ENCODE measurements around the gene IZUMO1.

IZUMO1 gene

DNA sequence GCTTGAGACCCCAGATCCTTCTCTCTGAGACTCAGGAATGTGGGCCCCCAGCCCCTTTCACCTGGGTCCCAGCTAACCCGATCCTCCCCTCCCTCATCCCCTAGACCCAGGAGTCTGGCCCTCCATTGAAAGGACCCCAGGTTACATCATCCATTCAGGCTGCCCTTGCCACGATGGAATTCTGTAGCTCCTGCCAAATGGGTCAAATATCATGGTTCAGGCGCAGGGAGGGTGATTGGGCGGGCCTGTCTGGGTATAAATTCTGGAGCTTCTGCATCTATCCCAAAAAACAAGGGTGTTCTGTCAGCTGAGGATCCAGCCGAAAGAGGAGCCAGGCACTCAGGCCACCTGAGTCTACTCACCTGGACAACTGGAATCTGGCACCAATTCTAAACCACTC, 9.1 kb upstream of the IZUMO1 start:
- H3K27ac ChIP-seq = no peak overlapping the region
- TF ChIP-seq, protein P1, sequence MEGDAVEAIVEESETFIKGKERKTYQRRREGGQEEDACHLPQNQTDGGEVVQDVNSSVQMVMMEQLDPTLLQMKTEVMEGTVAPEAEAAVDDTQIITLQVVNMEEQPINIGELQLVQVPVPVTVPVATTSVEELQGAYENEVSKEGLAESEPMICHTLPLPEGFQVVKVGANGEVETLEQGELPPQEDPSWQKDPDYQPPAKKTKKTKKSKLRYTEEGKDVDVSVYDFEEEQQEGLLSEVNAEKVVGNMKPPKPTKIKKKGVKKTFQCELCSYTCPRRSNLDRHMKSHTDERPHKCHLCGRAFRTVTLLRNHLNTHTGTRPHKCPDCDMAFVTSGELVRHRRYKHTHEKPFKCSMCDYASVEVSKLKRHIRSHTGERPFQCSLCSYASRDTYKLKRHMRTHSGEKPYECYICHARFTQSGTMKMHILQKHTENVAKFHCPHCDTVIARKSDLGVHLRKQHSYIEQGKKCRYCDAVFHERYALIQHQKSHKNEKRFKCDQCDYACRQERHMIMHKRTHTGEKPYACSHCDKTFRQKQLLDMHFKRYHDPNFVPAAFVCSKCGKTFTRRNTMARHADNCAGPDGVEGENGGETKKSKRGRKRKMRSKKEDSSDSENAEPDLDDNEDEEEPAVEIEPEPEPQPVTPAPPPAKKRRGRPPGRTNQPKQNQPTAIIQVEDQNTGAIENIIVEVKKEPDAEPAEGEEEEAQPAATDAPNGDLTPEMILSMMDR (conservative IDR thresholded peaks at IDR 0.05) = no peak

DNA sequence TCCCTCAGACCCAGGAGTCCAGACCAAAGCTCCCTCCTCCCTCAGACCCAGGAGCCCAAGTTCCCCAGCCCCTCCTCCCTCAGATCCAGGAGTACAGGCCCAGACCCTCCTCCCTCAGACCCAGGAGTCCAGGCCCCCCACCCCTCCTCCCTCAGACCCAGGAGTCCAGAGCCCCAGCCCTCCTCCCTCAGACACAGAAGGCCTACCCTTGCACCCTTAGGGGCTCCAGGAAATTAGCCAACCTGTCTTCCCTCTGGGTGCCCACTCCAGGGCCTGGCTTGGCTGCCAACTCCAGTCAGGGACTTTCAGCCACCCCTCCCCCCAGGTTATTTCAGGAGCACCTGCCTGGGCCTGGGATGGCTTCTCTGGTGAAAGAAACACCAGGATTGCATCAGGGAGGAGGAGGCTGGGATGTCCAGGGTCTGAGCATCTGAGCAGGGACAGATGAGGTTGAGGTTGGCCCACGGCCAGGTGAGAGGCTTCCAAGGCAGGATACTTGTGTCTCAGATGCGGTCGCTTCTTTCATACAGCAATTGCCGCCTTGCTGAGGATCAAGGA, 8.5 kb upstream of the IZUMO1 start, which contains the start of gene FGF21:
TSS of gene FGF21 (plus strand) at position 441 of the 558 bp plus-strand sequence. CDS start 713 bp downstream, outside the sequence.
- TF ChIP-seq, protein P1 (conservative IDR thresholded peaks at IDR 0.05) = no peak
- no peak within 1 kb of the TSS for H3K27ac ChIP-seq

DNA sequence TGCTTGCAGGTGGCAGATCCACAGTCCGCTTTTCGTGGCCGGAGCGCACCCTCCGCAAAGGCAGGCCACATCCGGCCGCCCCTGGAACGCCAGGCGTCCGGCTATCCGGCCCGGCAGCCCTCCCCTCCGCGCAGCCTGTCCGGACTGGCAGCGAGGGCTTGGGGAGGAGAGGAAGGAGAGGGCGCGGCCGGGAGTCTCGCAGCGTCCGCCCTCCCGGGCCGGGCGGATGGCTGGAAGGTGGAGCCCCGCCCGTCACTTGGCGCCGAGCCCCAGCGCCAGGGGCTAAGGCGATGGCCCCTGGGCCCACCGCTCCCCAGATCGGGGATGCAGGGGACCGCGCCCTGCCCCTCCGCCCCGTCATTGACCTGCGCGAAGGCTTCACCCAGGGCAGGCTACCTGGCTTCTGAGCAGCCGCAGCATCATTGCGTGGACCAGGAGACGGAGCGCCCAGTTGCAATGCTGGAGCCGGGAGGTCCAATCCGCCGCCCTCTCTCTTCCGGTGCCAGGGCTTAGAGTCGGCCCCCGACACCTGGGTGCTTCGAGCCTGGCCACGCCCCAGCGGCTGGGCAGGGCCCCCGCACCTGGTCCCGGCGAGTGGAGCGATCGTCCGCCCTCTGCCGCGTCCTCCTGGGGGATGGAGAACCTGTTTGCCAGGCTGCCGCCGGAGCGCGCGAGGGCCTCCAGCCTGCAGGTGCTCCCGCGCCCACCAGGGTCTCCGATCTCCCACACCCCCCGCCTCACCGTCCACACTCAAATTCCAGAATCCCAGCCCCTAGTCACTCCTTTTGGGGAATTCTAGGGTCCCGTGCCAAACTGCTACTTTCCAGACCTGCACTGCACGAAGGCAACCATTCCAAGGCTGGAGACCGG, 6.0 kb upstream of the IZUMO1 start, which contains the start of gene FUT1:
TSS of gene FUT1 (minus strand) at position 146 of the 870 bp plus-strand sequence. CDS start 1,360 bp downstream, outside the sequence.
- TF ChIP-seq, protein P1 (conservative IDR thresholded peaks at IDR 0.05) = peak; percentile 60
- peak within 1 kb of the TSS; percentile 93 for H3K27ac ChIP-seq

DNA sequence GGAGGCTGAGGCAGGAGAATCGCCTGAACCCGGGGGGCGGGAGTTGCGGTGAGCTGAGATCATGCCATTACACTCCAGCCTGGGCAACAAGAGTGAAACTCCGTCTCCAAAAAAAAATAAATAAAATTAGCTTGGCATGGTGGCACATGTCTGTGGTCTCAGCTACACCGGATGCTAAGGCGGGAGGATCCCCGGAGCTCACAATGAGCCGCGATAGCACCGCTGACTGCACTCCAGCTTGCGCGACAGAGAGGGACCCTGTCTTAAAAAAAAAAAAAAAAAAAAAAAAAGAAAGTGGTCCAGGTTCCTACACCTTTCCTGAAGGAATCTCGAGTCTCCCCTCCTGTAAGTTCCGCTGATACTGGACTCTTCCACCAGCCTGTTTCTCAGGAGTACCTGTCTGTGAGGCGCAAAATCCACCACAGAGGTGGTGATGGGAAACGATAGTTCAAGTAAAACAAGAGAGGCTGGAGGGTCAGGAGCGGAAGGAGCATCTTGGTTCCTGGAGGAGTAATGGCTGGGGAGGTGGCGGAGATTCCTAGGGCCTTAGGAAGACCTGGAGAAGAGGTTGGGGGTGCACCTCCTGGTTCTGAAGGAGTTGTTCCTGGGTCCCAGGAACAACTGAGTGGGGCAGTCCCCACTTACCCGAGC, 5.3 kb upstream of the IZUMO1 start:
- TF ChIP-seq, protein P1 (conservative IDR thresholded peaks at IDR 0.05) = no peak
- peak overlapping the region; percentile 93 for H3K27ac ChIP-seq

DNA sequence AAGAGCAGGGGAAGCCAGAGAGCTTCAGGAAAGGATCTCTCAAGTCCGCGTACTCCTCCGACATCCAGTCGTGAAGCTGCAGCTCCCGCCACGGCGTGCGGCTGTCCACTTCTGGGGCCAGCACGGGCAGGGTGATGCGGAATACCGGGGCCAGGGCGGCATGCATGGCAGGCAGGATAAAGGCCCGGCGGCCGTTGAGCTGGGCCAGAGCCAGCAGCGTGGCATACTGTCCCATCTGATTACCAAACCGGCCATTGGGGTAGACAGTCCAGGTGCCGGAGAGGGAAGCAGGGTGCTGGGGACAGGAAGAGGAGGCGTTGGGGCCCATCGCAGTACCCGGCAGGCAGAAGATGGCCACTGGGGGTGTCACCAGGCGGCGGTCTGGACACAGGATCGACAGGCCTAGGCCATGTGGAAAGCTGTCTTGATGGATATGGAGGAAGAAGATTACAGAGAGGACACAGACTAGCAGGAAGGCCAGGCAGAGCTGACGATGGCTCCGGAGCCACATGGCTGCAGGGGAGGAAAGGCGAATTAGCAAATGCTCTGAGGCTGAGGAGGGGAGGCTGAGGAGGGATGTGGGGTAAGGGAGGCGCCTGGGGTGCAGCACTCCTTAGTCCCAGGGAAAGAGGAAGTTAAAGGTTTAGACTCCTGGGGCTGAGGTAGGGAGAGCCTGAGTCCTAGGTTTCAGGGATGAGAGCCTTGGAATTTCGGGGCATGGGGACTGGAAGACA, 4.2 kb upstream of the IZUMO1 start:
- TF ChIP-seq, protein P1 (conservative IDR thresholded peaks at IDR 0.05) = no peak
- H3K27ac ChIP-seq = peak overlapping the region; percentile 93

DNA sequence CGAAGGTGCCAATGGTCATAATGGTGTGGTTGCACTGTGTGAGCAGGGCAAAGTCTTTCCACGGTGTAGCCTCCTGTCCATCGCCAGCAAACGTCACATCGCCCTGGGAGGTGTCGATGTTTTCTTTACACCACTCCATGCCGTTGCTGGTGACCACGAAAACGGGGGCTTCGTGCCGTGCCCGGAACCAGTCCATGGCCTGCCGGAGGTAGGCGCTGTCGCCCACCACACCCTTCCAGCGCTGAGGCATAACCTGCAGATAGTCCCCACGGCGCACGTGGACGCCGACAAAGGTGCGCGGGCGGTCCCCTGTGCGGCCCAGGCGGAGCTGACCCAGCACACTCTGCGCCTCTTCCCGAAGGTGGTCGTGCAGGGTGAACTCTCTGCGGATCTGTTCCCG, 3.6 kb upstream of the IZUMO1 start:
- no peak overlapping the region for H3K27ac ChIP-seq

More for the DNA sequence above, 3.6 kb upstream of the IZUMO1 start:
- TF ChIP-seq, protein P1 (conservative IDR thresholded peaks at IDR 0.05) = no peak
